OCI-LY3 (cell line): ENCODE results near the gene TDRD1.

Experiments used
- H2AFZ ChIP-seq: fragments of 200-600, 300-600 bp; shearing (Covaris generic); 2 replicates; pipeline ENCODE4 v1.6.0; 2014; ENCODE audit warnings: antibody characterized with exemption, low read depth, low read length
- H3K27ac ChIP-seq: fragments of 200-600, 300-600 bp; sonication (generic); 2 replicates; pipeline ENCODE4 v1.5.1; 2014; ENCODE audit warnings: mild to moderate bottlenecking, low read length, moderate library complexity, mixed read lengths
- H3K27me3 ChIP-seq: fragments of 200-600, 300-600 bp; sonication (generic); 2 replicates; pipeline ENCODE4 v1.6.1; 2014; ENCODE audit warnings: low read depth, low read length, mixed read lengths
- H3K36me3 ChIP-seq: fragments of 200-600, 300-600 bp; sonication (generic); replicated peaks from 2 replicates; pipeline ENCODE3; 2014; ENCODE audit warnings: low read depth, low read length, mixed read lengths
- H3K4me1 ChIP-seq: fragments of 300-600, 200-600 bp; sonication (generic); 2 replicates; pipeline ENCODE4 v1.6.1; 2014; ENCODE audit warnings: low read length, mixed read lengths
- H3K4me2 ChIP-seq: fragments of 200-600, 300-600 bp; sonication (generic); 2 replicates; pipeline ENCODE4 v1.6.1; 2014; ENCODE audit warnings: low read length, mixed read lengths
- H3K4me3 ChIP-seq: fragments of 300-600, 200-600 bp; sonication (generic); 2 replicates; pipeline ENCODE4 v1.5.1; 2014; ENCODE audit warnings: antibody characterized with exemption, mild to moderate bottlenecking, low read length, moderate library complexity
- H3K79me2 ChIP-seq: fragments of 300-600, 200-600 bp; shearing (Covaris generic); 2 replicates; pipeline ENCODE4 v1.6.1; 2014; ENCODE audit warnings: mild to moderate bottlenecking, low read length, mixed read lengths
- H3K9ac ChIP-seq: fragments of 300-600, 200-600 bp; shearing (Covaris generic); 2 replicates; pipeline ENCODE4 v1.6.0; 2014; ENCODE audit warnings: mild to moderate bottlenecking, low read length, moderate library complexity
- H3K9me3 ChIP-seq: fragments of 200-600, 300-600 bp; shearing (Covaris generic); 2 replicates; pipeline ENCODE4 v1.6.1; 2014; ENCODE audit warnings: low read length, mixed read lengths; ENCODE audit not compliant: insufficient read depth
- H4K20me1 ChIP-seq: fragments of 200-600, 300-600 bp; sonication (generic); 2 replicates; pipeline ENCODE4 v1.6.1; 2016; ENCODE audit warnings: low read length, mixed read lengths; ENCODE audit not compliant: insufficient read depth
- EZH2phosphoT487 ChIP-seq: fragments of 200-600 bp; shearing (Covaris generic); IDR thresholded peaks from 2 replicates; pipeline ENCODE4 v1.6.1; 2018; ENCODE audit warnings: antibody characterized with exemption, mixed run types, low read depth
- TF ChIP-seq, protein P1 (sequence below): fragments of 200-600, 300-600 bp; sonication (generic); IDR thresholded peaks from 2 replicates; pipeline ENCODE4 v1.5.1; 2014; ENCODE audit warnings: antibody characterized with exemption, low read length, low read depth

The TDRD1 gene

GRCh38 chr10:114208351-114208750, 29.2 kb downstream of the TDRD1 start:
- Histone ChIP-seq H3K4me3 (no peak overlapping the region), H3K79me2 (no peaks in the 10 kb centered on the region)
- TF ChIP-seq, protein P1, sequence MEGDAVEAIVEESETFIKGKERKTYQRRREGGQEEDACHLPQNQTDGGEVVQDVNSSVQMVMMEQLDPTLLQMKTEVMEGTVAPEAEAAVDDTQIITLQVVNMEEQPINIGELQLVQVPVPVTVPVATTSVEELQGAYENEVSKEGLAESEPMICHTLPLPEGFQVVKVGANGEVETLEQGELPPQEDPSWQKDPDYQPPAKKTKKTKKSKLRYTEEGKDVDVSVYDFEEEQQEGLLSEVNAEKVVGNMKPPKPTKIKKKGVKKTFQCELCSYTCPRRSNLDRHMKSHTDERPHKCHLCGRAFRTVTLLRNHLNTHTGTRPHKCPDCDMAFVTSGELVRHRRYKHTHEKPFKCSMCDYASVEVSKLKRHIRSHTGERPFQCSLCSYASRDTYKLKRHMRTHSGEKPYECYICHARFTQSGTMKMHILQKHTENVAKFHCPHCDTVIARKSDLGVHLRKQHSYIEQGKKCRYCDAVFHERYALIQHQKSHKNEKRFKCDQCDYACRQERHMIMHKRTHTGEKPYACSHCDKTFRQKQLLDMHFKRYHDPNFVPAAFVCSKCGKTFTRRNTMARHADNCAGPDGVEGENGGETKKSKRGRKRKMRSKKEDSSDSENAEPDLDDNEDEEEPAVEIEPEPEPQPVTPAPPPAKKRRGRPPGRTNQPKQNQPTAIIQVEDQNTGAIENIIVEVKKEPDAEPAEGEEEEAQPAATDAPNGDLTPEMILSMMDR, result no peak
- no peak for TF ChIP-seq EZH2phosphoT487

GRCh38 chr10:114212153-114212552, 33.0 kb downstream of the TDRD1 start:
- no peaks in the 10 kb centered on the region for H3K9me3 ChIP-seq
- 0 out of 2 replicates have a peak, but pooled peaks cover 15% of the 10 kb centered on the region for H3K27me3 ChIP-seq
- H4K20me1 ChIP-seq, result no peaks in the 10 kb centered on the region
- H3K4me1 ChIP-seq, result no peaks in the 10 kb centered on the region
- no peak overlapping the region for H3K4me3 ChIP-seq
- no peak overlapping the region for H3K4me2 ChIP-seq
- H2AFZ ChIP-seq, result no peak overlapping the region
- H3K27ac ChIP-seq, result no peak overlapping the region
- no peaks in the 10 kb centered on the region for H3K79me2 ChIP-seq
- no peaks in the 10 kb centered on the region for H3K36me3 ChIP-seq
- TF ChIP-seq, protein P1, result no peak
- TF ChIP-seq EZH2phosphoT487, result no peak
- no peak overlapping the region for H3K9ac ChIP-seq

More at GRCh38 chr10:114208351-114208750, 29.2 kb downstream of the TDRD1 start:
- no peak overlapping the region for H3K27ac ChIP-seq
- no peak overlapping the region for H2AFZ ChIP-seq
- H3K27me3 ChIP-seq, result 0 out of 2 replicates have a peak, but pooled peaks cover 11% of the 10 kb centered on the region
- H3K4me1 ChIP-seq, result no peaks in the 10 kb centered on the region
- no peak overlapping the region for H3K9ac ChIP-seq
- no peaks in the 10 kb centered on the region for H3K9me3 ChIP-seq
- H3K36me3 ChIP-seq, result no peaks in the 10 kb centered on the region
- no peak overlapping the region for H3K4me2 ChIP-seq
- no peaks in the 10 kb centered on the region for H4K20me1 ChIP-seq

GRCh38 chr10:114215033-114215432, 35.9 kb downstream of the TDRD1 start:
- Histone ChIP-seq H2AFZ (no peak overlapping the region), H3K36me3 (no peaks in the 10 kb centered on the region), H4K20me1 (no peaks in the 10 kb centered on the region), H3K79me2 (no peaks in the 10 kb centered on the region), H3K4me1 (no peaks in the 10 kb centered on the region), H3K4me3 (no peak overlapping the region), H3K9ac (no peak overlapping the region), H3K27me3 (peaks cover 23% of the 10 kb centered on the region; the same call in 1 of the 2 replicates), H3K4me2 (no peak overlapping the region), H3K9me3 (no peaks in the 10 kb centered on the region), H3K27ac (no peak overlapping the region)
- TF ChIP-seq, protein P1, result no peak
- TF ChIP-seq EZH2phosphoT487, result no peak

GRCh38 chr10:114220281-114220680, 41.1 kb downstream of the TDRD1 start:
- H2AFZ ChIP-seq, result no peak overlapping the region
- H3K36me3 ChIP-seq, result no peaks in the 10 kb centered on the region
- no peak overlapping the region for H3K9ac ChIP-seq
- H3K4me3 ChIP-seq, result no peak overlapping the region
- H3K9me3 ChIP-seq, result no peaks in the 10 kb centered on the region
- TF ChIP-seq, protein P1, result no peak
- no peak for TF ChIP-seq EZH2phosphoT487
- H3K27me3 ChIP-seq, result peaks cover 14% of the 10 kb centered on the region; the same call in 1 of the 2 replicates
- no peaks in the 10 kb centered on the region for H3K79me2 ChIP-seq
- no peak overlapping the region for H3K27ac ChIP-seq
- H3K4me2 ChIP-seq, result no peak overlapping the region
- H3K4me1 ChIP-seq, result no peaks in the 10 kb centered on the region
- no peaks in the 10 kb centered on the region for H4K20me1 ChIP-seq
